GM12872 (cell line): ENCODE data around the gene COX4I2.

Experiments
- CTCF ChIP-seq: IDR thresholded peaks from 3 replicates; pipeline ENCODE4 v1.5.1; 2011; ENCODE audit warnings: low read depth, mild to moderate bottlenecking, low read length, moderate library complexity; ENCODE audit not compliant: insufficient read depth

Gene COX4I2

GRCh38 chr20:31679357-31680285, 41.9 kb downstream of the COX4I2 start:
- no peak for TF ChIP-seq CTCF

GRCh38 chr20:31680286-31681127, 42.8 kb downstream of the COX4I2 start:
- no peak for TF ChIP-seq CTCF

- TF ChIP-seq CTCF, result no peak
These were observed 43.5 kb downstream of the COX4I2 start for GRCh38 chr20:31681128-31681727.

GRCh38 chr20:31681769-31682168, 44.1 kb downstream of the COX4I2 start:
- no peak for TF ChIP-seq CTCF

- TF ChIP-seq CTCF, result no peak
These were observed 44.6 kb downstream of the COX4I2 start for GRCh38 chr20:31682352-31682751.

- no peak for TF ChIP-seq CTCF
These were observed 45.2 kb downstream of the COX4I2 start for GRCh38 chr20:31682927-31683326.
